HEK293 (cell line): Measurements from ENCODE around the gene RPRD1B.

Experiments used
- TCF7L2 ChIP-seq: IDR thresholded peaks from 2 replicates; pipeline ENCODE4 v1.6.1; 2011; ENCODE audit warnings: low read depth, mild to moderate bottlenecking, inconsistent platforms, low read length, moderate library complexity, borderline replicate concordance
- ZNF23 ChIP-seq: fragments of 450-650 bp; formaldehyde crosslinking; IDR thresholded peaks from 2 replicates; pipeline ENCODE4 v1.5.1; 2016; ENCODE audit warnings: missing biosample characterization, missing genetic modification characterization, borderline replicate concordance
- ZNF843 ChIP-seq: fragments of 450-650 bp; formaldehyde crosslinking; IDR thresholded peaks from 2 replicates; pipeline ENCODE4 v1.5.1; 2016; ENCODE audit warnings: missing biosample characterization, missing genetic modification characterization

- TF ChIP-seq TCF7L2 (no peak), ZNF23 (tag by site-specific recombination) (no peak), ZNF843 (tag by site-specific recombination) (no peak)
Observed at GRCh38 chr20:38132156-38132909, 98.8 kb downstream of the RPRD1B start.
